HG02884 (cell line): ENCODE data around the gene LDHAL6A.
A peak's percentile ranks its signal among the peaks of the same experiment; 100 is the strongest.

Experiments
- ATAC-seq: cut with Tn5 transposase; IDR thresholded peaks from one replicate; pipeline ENCODE4 v1.9.1; 2021; ENCODE audit warnings: mild to moderate bottlenecking, moderate library complexity; ENCODE audit not compliant: unreplicated experiment

The LDHAL6A gene

GRCh38 chr11:18490319-18490718 is 34.7 kb downstream of the LDHAL6A start:
- no peak for ATAC-seq

GRCh38 chr11:18490736-18491485 is 35.3 kb downstream of the LDHAL6A start:
- no peak for ATAC-seq

GRCh38 chr11:18491924-18492323 is 36.3 kb downstream of the LDHAL6A start:
- ATAC-seq = no peak

GRCh38 chr11:18492888-18493287 is 37.2 kb downstream of the LDHAL6A start:
- ATAC-seq = no peak

- ATAC-seq = no peak
Observed at GRCh38 chr11:18493310-18493709, 37.7 kb downstream of the LDHAL6A start.

- no peak for ATAC-seq
Observed at GRCh38 chr11:18495271-18495670, 39.6 kb downstream of the LDHAL6A start.

GRCh38 chr11:18495703-18496102 is 40.0 kb downstream of the LDHAL6A start:
- ATAC-seq = no peak

GRCh38 chr11:18498039-18498438 is 42.4 kb downstream of the LDHAL6A start:
- no peak for ATAC-seq

- no peak for ATAC-seq
Observed at GRCh38 chr11:18501629-18502028, 46.0 kb downstream of the LDHAL6A start.

- no peak for ATAC-seq
Observed at GRCh38 chr11:18502352-18502751, 46.7 kb downstream of the LDHAL6A start.

GRCh38 chr11:18521122-18521521 is 65.5 kb downstream of the LDHAL6A start:
- ATAC-seq = no peak

- ATAC-seq = no peak
Observed at GRCh38 chr11:18522388-18522787, 66.7 kb downstream of the LDHAL6A start.

GRCh38 chr11:18523084-18523483 is 67.4 kb downstream of the LDHAL6A start:
- ATAC-seq = no peak

- ATAC-seq = no peak
Observed at GRCh38 chr11:18524248-18524647, 68.6 kb downstream of the LDHAL6A start.

- ATAC-seq = no peak
Observed at GRCh38 chr11:18526130-18526520, 70.5 kb downstream of the LDHAL6A start.

GRCh38 chr11:18526521-18527296 is 71.1 kb downstream of the LDHAL6A start, which contains the start of gene TSG101:
Gene TSG101 (minus strand): TSS chr11:18526942. CDS start chr11:18526816, 126 bp downstream.
- ATAC-seq = peak; percentile 95

GRCh38 chr11:18527512-18527911 is 71.9 kb downstream of the LDHAL6A start:
- no peak for ATAC-seq
